Measurements from ENCODE around the gene KTN1. TPM values are rescaled to one million over a fixed set of nuclear protein-coding genes. Genes with fewer than 3 reads are reported as not detected.
A peak's percentile ranks its signal among the peaks of the same experiment; 100 is the strongest.

Gene KTN1
- total RNA-seq, 1 experiment from 2014 or later = 199 TPM

- Histone ChIP-seq H3K4me3 (ENCODE audit: low read depth, low read length, poor library complexity, severe bottlenecking) (no peak overlapping the region), H3K27ac (ENCODE audit: low read depth, low read length, poor library complexity, severe bottlenecking) (peak overlapping the region; percentile 90), H3K36me3 (ENCODE audit: insufficient read depth, low read length, poor library complexity, severe bottlenecking) (no peaks in the 10 kb centered on the region), H3K27me3 (replicated peaks; ENCODE audit: insufficient read depth, low read depth, low read length, poor library complexity) (no peaks in the 10 kb centered on the region), H3K4me1 (ENCODE audit: insufficient read depth, low read length, poor library complexity, severe bottlenecking) (peaks cover 28% of the 10 kb centered on the region), H3K9me3 (ENCODE audit: low read depth, low read length, poor library complexity, severe bottlenecking) (no peaks in the 10 kb centered on the region)
- CTCF ChIA-PET = interaction anchor here (0.5 kb wide), 1 partner anchor 284 kb away, joined by 4 read pairs; no protein-coding TSS in a partner anchor
- no peak for TF ChIP-seq EZH2 (IDR thresholded peaks at IDR 0.05; ENCODE audit: borderline replicate concordance, low read depth, low read length, poor library complexity, severe bottlenecking)
- no peak for TF ChIP-seq CTCF (conservative IDR thresholded peaks at IDR 0.05; ENCODE audit: low read depth, low read length)
- intact Hi-C loops (cut with micrococcal nuclease; ENCODE audit: unreplicated experiment) = loop anchor here (5.0 kb wide), 1 partner anchor 401 kb away; the partner anchor contains the start of gene PELI2
- BruUV-seq (replicated peaks) = no TSS peak
- POLR2A ChIA-PET (ENCODE audit: low non-redundant PET) = no interaction called here
- peak; percentile 22 for DNase-seq (ENCODE audit: low spot score)
These were observed 135.9 kb downstream of the KTN1 start for GRCh38 chr14:55715889-55716288.

GRCh38 chr14:55717621-55718020 lies 137.6 kb downstream of the KTN1 start:
- Histone ChIP-seq H3K36me3 (ENCODE audit: insufficient read depth, low read length, poor library complexity, severe bottlenecking) (no peaks in the 10 kb centered on the region), H3K9me3 (ENCODE audit: low read depth, low read length, poor library complexity, severe bottlenecking) (no peaks in the 10 kb centered on the region), H3K27me3 (replicated peaks; ENCODE audit: insufficient read depth, low read depth, low read length, poor library complexity) (no peaks in the 10 kb centered on the region), H3K4me3 (ENCODE audit: low read depth, low read length, poor library complexity, severe bottlenecking) (no peak overlapping the region), H3K4me1 (ENCODE audit: insufficient read depth, low read length, poor library complexity, severe bottlenecking) (peaks cover 45% of the 10 kb centered on the region), H3K27ac (ENCODE audit: low read depth, low read length, poor library complexity, severe bottlenecking) (peak overlapping the region; percentile 90)
- POLR2A ChIA-PET (ENCODE audit: low non-redundant PET) = no interaction called here
- BruUV-seq (replicated peaks) = no TSS peak
- DNase-seq (ENCODE audit: low spot score) = peak; percentile 80
- TF ChIP-seq CTCF (conservative IDR thresholded peaks at IDR 0.05; ENCODE audit: low read depth, low read length) (no peak), EZH2 (IDR thresholded peaks at IDR 0.05; ENCODE audit: borderline replicate concordance, low read depth, low read length, poor library complexity, severe bottlenecking) (no peak)
- intact Hi-C loops (cut with micrococcal nuclease; ENCODE audit: unreplicated experiment) = loop anchor here (5.0 kb wide), 1 partner anchor 400 kb away; the partner anchor contains the start of gene PELI2
- CTCF ChIA-PET = no interaction called here

GRCh38 chr14:55718551-55718950 lies 138.5 kb downstream of the KTN1 start:
- intact Hi-C loops (cut with micrococcal nuclease; ENCODE audit: unreplicated experiment) = loop anchor here (5.0 kb wide), 1 partner anchor 399 kb away; the partner anchor contains the start of gene PELI2
- no TSS peak for BruUV-seq (replicated peaks)
- POLR2A ChIA-PET (ENCODE audit: low non-redundant PET) = interaction anchor here (0.7 kb wide), 1 partner anchor 38 kb away, joined by 3 read pairs; no protein-coding TSS in a partner anchor
- no peak for TF ChIP-seq CTCF (conservative IDR thresholded peaks at IDR 0.05; ENCODE audit: low read depth, low read length)
- TF ChIP-seq EZH2 (IDR thresholded peaks at IDR 0.05; ENCODE audit: borderline replicate concordance, low read depth, low read length, poor library complexity, severe bottlenecking) = no peak
- peak overlapping the region; percentile 70 for H3K27ac ChIP-seq (ENCODE audit: low read depth, low read length, poor library complexity, severe bottlenecking)
- peaks cover 40% of the 10 kb centered on the region for H3K4me1 ChIP-seq (ENCODE audit: insufficient read depth, low read length, poor library complexity, severe bottlenecking)
- no peak overlapping the region for H3K4me3 ChIP-seq (ENCODE audit: low read depth, low read length, poor library complexity, severe bottlenecking)
- DNase-seq (ENCODE audit: low spot score) = peak; percentile 43
- no peaks in the 10 kb centered on the region for H3K9me3 ChIP-seq (ENCODE audit: low read depth, low read length, poor library complexity, severe bottlenecking)
- H3K27me3 ChIP-seq (replicated peaks; ENCODE audit: insufficient read depth, low read depth, low read length, poor library complexity) = no peaks in the 10 kb centered on the region
- CTCF ChIA-PET = interaction anchor here (0.6 to 0.8 kb wide), 2 partner anchors 9 to 27 kb away, joined by 3 to 4 read pairs; no protein-coding TSS in a partner anchor
- no peaks in the 10 kb centered on the region for H3K36me3 ChIP-seq (ENCODE audit: insufficient read depth, low read length, poor library complexity, severe bottlenecking)

All from A673 (cell line).